GM10847 (cell line): ENCODE measurements around the gene GASK1A.

Source experiments
- POLR2A ChIP-seq: IDR thresholded peaks from 2 replicates; pipeline ENCODE4 v1.6.1; 2011; ENCODE audit not compliant: insufficient read length; ENCODE audit errors: extremely low read depth

Gene GASK1A

DNA sequence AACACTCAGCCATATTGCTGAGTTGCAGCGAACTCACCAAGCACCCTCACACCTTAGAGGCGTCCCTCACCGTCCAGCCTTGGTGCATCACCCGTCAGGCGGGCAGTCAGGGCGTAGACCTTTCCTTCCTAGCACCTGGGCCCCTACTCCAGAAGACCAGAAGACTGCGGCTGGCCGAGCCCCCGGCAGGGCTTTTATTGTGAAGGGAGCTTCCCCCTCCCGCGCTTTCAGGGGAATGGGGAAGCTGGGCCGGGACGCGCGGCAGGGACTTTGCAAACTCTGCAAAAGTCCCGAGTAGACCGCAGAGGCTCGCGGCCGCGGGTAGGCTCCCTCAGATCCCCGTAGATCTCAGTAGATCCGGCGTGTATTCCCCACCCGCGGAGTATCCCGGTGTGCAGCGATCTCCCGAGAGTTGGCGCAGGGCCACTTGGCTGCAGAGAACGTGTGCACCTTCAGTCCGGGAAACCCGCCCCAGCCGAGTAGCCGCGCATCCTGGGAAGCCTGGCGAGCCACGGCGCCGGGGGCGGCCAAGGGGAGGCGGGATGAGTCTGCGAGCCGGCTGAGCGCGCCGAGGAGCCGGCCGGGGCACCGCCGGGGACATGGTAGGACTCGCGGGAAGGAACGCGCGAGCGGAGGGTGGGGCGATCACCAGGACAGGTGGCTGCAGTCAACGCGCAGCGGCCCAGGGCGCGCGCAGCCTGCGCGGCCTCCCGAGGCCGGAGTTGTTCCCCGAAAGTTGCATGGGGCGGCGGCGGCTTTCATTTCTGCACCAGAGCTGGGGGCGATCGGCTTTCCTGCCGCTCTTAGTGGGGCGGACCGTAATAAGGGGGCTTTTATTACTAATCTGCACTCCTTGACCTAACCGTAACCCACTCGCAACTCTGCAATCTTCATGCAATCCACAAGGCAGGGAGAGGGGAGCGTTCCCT lies at the start of gene GASK1A:
TSS of gene GASK1A (plus strand) at position 268 of the 929 bp plus-strand sequence. CDS start at position 600, 332 bp downstream.
- TF ChIP-seq POLR2A: no peak

DNA sequence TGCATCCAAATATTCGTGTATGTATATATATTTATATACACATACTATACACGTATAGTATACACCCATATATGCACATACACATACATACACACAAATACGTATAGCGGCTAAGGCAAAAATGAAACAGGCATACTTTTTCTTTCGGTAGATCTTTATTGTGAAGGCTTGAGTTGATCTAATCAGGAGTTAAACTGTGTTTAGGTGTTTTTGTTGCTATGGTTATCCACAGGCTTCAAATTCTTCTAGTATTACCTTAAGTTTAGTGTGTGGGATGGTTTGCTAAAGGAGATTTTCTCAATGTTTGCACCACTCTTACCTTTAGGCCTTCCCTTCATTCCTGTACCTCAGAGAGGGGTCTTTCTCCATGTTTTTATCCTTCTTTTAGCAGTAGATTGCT lies 45.0 kb upstream of the GASK1A start:
- no peak for TF ChIP-seq POLR2A

DNA sequence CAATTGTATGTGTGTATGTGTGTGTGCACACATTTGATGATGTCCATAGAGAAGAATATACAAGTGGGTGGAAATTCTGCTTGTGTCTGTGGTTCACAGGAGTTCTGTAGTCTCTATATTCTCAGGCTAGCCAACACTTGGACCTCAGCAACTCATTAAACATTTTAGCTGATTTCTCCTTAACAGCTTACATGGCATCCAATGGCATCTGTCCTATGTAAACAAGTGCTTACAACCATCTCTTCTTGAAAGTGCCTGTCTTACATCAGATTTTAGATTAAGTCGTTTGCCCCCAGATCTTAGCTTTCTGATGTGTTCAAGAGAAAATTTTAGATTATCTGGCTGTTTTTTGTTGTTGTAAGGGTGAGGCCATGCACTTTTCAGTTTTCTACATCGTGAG lies 44.2 kb upstream of the GASK1A start:
- TF ChIP-seq POLR2A: no peak

DNA sequence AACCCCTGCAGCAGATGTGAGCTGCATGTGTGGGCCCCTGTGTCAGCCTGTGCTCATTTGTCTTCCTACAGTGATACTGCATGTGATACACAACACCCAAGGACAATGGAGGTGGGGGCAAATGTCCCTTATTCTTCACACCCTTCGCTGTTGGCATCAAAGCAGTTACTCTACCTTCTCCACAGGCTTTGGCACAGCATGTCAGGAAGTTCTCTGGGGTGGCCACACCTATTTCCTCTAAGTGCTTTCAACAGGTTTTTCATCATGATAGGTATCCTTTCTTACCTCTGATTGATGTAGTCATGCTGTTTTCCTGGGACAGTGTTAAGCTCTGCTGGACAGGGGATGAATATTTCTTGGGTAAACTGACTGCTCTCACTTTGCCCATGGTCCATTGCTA lies 43.6 kb upstream of the GASK1A start:
- no peak for TF ChIP-seq POLR2A

DNA sequence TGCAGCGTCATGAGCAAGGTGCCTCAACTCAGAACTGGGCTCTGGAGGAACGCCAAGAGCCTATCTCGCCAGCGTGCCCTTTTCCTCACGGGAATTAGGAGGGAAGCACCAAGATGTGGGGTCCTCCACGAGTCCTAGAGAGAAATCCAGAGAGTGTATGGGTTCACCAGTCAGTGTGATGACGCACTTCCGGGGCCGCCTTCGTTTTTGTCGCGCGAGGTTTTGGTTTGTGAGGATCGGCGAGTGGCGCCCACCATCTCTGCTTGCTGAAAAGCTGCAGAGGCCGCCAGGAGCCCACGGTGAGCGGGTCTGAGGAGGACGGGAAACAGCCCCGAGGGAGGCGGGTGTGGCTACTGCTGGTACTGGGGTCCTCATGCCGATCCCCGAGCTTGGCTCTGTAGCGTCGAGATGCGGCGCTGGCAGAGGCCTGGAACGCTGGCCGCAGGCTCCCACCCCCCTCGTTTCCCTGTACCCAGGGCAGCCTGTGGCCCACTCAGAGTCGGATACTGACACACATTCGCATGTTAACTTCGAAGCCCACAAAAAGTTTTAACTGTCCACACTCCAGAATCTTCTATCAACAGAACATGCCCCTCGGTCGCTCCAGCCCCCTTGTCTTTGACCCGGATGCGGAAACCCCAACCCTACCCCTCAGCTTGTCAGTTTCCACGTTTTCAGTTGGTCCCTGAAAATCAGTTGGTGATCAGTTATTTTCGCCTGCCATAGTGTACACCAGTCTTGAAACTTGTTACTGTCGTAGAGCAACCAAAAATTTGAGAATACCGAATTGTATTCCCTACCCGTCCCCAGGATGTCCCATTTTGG lies 42.7 kb upstream of the GASK1A start:
- TF ChIP-seq POLR2A: no peak

DNA sequence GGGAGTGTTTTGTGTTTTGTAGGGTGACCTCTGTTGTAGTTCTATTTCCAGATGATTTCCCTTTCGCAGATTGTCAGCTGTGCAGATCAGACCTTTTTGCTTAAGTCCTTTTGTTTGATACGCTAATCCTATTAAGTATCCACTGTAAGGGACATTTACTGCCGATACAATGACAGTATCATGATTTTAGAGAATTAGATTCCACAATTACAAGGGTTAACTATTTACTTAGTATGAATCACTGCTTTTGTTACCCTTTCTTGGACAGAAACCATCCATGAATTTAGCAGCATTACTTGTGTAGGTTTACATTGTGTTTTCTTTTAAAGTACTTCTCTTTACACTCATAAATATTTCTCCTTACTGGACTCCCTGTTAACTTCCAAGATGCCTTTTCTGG lies 41.8 kb upstream of the GASK1A start:
- no peak for TF ChIP-seq POLR2A

DNA sequence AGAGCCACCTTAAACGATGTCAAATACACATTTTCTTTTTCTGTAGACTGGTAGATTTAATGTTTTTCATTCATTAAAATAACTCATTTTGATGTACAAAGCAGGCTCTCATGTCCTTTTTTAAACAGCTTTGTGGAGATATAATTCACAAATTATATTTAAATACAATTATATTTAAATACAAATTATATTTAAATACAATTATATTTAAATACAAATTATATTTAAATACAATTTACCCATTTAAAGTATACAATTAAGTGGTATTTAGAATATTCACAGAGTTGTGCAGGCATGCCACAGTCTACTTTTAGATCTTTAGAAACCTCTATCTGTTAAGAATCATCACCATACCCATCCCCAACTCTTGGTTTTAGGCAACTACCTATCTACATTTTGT lies 36.4 kb upstream of the GASK1A start:
- TF ChIP-seq POLR2A: no peak

DNA sequence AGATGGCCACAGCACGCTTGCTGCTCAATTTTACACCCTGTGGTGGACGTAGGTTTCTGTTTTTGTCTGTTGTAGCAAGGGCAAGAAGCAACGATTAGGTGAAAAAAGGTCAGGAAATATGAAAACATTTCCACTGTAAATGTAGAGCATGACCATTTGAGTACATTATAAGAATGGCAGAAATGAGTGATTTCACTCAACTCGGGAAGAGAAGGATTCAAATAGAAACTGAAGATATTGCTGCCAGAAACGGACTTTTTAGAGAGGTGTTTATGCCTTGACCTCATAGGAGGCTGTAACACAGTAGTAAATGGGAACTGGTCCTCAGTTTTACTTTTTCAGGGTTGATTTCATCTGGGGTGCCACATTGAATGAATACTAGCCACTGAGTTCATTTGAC lies 33.1 kb upstream of the GASK1A start:
- TF ChIP-seq POLR2A: no peak

DNA sequence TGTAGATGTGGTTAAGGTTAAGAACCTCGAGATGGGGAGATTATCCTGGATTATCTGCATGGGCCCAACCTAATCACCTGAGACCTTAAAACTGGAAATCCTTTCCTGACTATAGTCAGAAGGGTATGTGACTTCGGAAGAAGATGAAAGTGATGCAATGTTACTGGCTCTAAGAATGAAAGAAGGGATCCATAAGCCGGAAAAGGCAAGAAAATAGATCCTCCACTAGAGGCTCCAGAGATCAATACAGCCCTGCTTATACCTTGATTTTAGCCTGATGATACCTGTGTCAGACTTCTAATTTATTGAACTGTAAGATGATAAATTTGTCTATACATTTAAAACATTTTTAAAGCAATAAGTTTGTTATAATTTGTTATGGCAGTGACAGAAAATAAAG lies 21.5 kb upstream of the GASK1A start:
- no peak for TF ChIP-seq POLR2A

DNA sequence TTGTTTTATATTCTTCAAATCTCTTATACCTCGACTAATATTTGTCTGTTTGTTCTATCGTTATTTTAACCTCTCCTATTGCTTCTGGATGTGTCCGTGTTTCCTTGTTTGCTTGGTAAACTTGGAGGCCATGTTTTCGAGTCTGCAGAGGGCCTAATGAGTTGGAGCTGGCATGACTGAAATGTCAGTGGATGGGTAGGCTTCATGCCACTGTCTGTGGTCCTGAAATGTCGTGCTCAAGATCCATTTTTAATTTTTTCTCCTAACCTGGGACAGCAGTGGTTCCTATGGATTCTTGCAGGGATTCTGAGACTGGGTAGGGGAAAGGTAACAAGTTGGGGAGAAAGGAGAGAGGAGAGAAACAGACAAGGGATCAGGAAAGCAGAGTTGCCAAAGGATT lies 18.8 kb upstream of the GASK1A start:
- no peak for TF ChIP-seq POLR2A

DNA sequence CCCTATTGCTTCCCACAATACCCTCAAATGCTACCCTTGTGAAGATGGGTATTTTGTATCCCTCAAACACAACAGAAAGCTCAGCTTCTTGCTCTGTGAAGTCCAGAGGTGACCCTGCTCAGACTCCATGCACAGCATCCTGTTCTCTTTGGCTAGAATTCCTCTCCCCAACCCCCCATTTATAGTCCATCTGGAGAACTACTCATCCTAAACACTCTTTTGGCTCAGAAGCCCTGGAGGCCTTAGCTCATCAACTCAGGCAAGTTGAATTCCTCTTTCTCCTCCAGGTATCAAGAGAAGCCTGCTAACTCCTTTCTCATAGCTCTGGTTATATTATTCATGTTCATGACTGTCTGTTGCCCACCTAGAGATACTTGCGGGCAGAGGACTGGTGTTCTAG lies 18.3 kb upstream of the GASK1A start:
- no peak for TF ChIP-seq POLR2A

DNA sequence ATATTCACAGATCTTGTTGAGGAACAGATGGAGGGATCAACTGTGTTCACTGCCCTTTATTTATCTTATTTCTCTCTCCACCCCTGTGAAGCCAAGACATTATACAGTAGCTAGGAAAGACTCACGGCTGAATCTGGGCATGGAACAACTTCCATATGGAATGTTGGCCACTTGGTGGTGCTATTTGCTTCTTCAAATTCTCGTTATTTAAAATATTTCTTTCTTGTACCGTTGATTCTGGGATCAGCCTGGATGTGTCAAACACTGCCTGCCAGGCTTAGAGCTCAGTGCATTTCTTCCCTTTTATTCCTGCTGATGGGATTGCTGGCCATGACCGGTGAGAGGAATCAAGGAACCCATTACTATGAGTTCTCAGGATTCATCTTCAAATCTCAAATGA lies 17.5 kb upstream of the GASK1A start:
- no peak for TF ChIP-seq POLR2A

DNA sequence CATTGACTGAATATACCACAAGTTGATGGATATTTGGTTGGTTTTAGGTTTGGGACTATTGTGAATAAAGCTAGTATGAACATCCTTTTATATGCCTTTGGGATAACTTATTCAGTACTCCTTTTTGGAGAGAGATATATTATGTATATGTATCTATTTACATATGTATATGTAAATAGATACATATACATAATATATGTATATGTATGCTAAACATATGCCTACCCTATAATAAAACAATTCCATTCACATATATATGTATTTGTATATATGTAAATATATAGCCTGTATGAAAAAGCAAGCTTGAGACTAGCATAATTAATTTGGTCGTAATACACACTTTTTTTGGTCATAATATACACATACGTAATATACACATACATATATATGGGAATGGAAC lies 15.8 kb upstream of the GASK1A start:
- TF ChIP-seq POLR2A: no peak

DNA sequence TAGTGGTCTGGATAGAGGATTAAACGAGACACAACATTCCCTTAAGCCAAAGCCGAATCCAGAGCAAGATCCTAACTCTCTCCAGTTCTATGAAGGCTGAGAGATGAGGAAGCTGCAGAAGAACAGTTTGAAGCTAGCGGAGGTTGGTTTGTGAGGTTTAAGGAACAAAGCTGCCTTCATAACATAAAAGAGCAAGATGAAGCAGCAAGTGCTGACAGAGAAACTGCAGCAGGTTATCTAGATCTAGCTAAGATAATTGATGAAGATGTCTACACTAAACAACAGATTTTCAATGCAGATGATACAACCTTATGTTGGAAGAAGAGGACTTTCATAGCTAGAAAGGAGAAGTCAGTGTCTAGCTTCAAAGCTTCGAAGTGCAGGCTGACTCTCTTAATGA lies 14.8 kb upstream of the GASK1A start:
- TF ChIP-seq POLR2A: no peak

DNA sequence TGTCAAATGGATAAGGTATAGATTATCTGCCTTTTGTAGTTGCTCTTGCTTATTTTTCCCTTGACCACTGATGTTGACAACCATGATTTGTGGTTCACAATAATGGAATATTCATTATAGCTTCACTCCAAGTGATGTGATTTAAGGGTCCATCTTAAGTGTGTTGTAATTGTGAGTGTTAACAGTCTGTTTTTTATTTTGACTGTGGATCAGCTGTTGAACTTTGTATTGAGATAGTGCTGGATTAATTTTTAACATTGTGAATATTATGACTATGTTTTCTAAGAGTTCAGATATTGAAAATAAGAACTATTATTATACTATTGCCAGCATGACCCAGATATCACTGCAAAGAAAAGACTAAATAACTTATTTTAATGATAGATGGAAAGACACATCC lies 8.6 kb upstream of the GASK1A start:
- no peak for TF ChIP-seq POLR2A
